GM19467 (cell line): ENCODE data around the gene PKDCC.

ENCODE experiments used
- ATAC-seq: cut with Tn5 transposase; IDR thresholded peaks from one replicate; pipeline ENCODE4 v1.9.1; 2021; ENCODE audit warnings: mild to moderate bottlenecking, moderate library complexity; ENCODE audit not compliant: unreplicated experiment

The PKDCC gene

GRCh38 chr2:42049221-42050009 is 1.6 kb downstream of the PKDCC start:
- no peak for ATAC-seq

GRCh38 chr2:42050010-42050702 is 2.3 kb downstream of the PKDCC start:
- no peak for ATAC-seq

- ATAC-seq = no peak
Measured at GRCh38 chr2:42050703-42051542, 3.1 kb downstream of the PKDCC start.

GRCh38 chr2:42051543-42052235 is 3.9 kb downstream of the PKDCC start:
- ATAC-seq = no peak

GRCh38 chr2:42052702-42053481 is 5.1 kb downstream of the PKDCC start:
- no peak for ATAC-seq

GRCh38 chr2:42053482-42053790 is 5.6 kb downstream of the PKDCC start:
- no peak for ATAC-seq

- no peak for ATAC-seq
Measured at GRCh38 chr2:42053791-42054701, 6.2 kb downstream of the PKDCC start.

GRCh38 chr2:42054714-42055430 is 7.1 kb downstream of the PKDCC start:
- no peak for ATAC-seq

GRCh38 chr2:42055573-42056514 is 8.0 kb downstream of the PKDCC start:
- ATAC-seq = no peak

GRCh38 chr2:42057159-42057901 is 9.5 kb downstream of the PKDCC start:
- no peak for ATAC-seq

- no peak for ATAC-seq
Measured at GRCh38 chr2:42057902-42058450, 10.2 kb downstream of the PKDCC start.

GRCh38 chr2:42059261-42059898 is 11.6 kb downstream of the PKDCC start:
- no peak for ATAC-seq

GRCh38 chr2:42060028-42060427 is 12.2 kb downstream of the PKDCC start:
- ATAC-seq = no peak

GRCh38 chr2:42060718-42061619 is 13.1 kb downstream of the PKDCC start:
- no peak for ATAC-seq

- ATAC-seq = no peak
Measured at GRCh38 chr2:42061839-42062238, 14.0 kb downstream of the PKDCC start.
